ENCODE measurements around the gene DIS3. TPM values are rescaled to one million over a fixed set of nuclear protein-coding genes. Genes with fewer than 3 reads are reported as not detected.

Gene DIS3
- total and polyA plus RNA-seq, 8 donors: 5.2 to 37.1 (median 12.5) TPM

- Histone ChIP-seq H3K9me3 (no peaks in the 10 kb centered on the region), H3K27ac (no peak overlapping the region), H3K4me1 (no peaks in the 10 kb centered on the region), H3K36me3 (peaks cover 0 to 37% (median 26%) of the 10 kb centered on the region in 4 donors), H3K27me3 (no peaks in the 10 kb centered on the region), H3K4me3 (no peak overlapping the region)
- 92 to 100% (median 98%) methylated on average over 1 of the region's 1 CpG for WGBS, 5 donors
- intact Hi-C loops (cut with DNase I; ENCODE audit: low total_unique reads): no loop called here
- no peak for TF ChIP-seq POLR2A (IDR thresholded peaks at IDR 0.05)
- no peak for TF ChIP-seq CTCF (IDR thresholded peaks at IDR 0.05)
- TF ChIP-seq EP300 (IDR thresholded peaks at IDR 0.05): no peak
- TF ChIP-seq POLR2AphosphoS5 (IDR thresholded peaks at IDR 0.05): no peak
- no peak for DNase-seq
These were observed 24.1 kb upstream of the DIS3 start for GRCh38 chr13:72805676-72806346.

- Histone ChIP-seq H3K27ac (no peak overlapping the region), H3K9me3 (no peaks in the 10 kb centered on the region), H3K4me1 (no peaks in the 10 kb centered on the region), H3K27me3 (no peaks in the 10 kb centered on the region), H3K36me3 (peaks cover 0 to 42% (median 37%) of the 10 kb centered on the region in 4 donors), H3K4me3 (no peak overlapping the region)
- DNase-seq: no peak
- intact Hi-C loops (cut with DNase I; ENCODE audit: low total_unique reads): no loop called here
- TF ChIP-seq EP300 (IDR thresholded peaks at IDR 0.05) (no peak), POLR2AphosphoS5 (IDR thresholded peaks at IDR 0.05) (no peak), POLR2A (IDR thresholded peaks at IDR 0.05) (no peak), CTCF (IDR thresholded peaks at IDR 0.05) (no peak)
- WGBS, 5 donors: 82 to 97% (median 88%) methylated on average over 1 of the region's 1 CpG
These were observed 22.6 kb upstream of the DIS3 start for GRCh38 chr13:72804301-72804700.

- intact Hi-C loops (cut with DNase I; ENCODE audit: low total_unique reads): no loop called here
These were observed 17.1 kb upstream of the DIS3 start for GRCh38 chr13:72798817-72799216.

GRCh38 chr13:72792640-72793039 is 10.9 kb upstream of the DIS3 start:
- no peak overlapping the region for H3K27ac ChIP-seq
- no peak overlapping the region for H3K4me3 ChIP-seq
- intact Hi-C loops (cut with DNase I; ENCODE audit: low total_unique reads): no loop called here
- TF ChIP-seq CTCF (IDR thresholded peaks at IDR 0.05): no peak
- TF ChIP-seq POLR2A (IDR thresholded peaks at IDR 0.05): no peak
- no peak for TF ChIP-seq EP300 (IDR thresholded peaks at IDR 0.05)
- no peak for TF ChIP-seq POLR2AphosphoS5 (IDR thresholded peaks at IDR 0.05)
- no peaks in the 10 kb centered on the region for H3K9me3 ChIP-seq
- DNase-seq: no peak
- H3K4me1 ChIP-seq: peaks cover 0 to 8% (median 2%) of the 10 kb centered on the region in 4 donors
- H3K36me3 ChIP-seq: peaks cover 14 to 73% (median 63%) of the 10 kb centered on the region in 4 donors
- H3K27me3 ChIP-seq: no peaks in the 10 kb centered on the region
- 88 to 93% (median 92%) methylated on average over 2 of the region's 2 CpGs for WGBS, 5 donors

More at GRCh38 chr13:72798817-72799216, 17.1 kb upstream of the DIS3 start:
- 45 to 54% (median 46%) methylated on average over 3 of the region's 3 CpGs for WGBS, 5 donors
- H3K9me3 ChIP-seq: no peaks in the 10 kb centered on the region
- no peak for DNase-seq
- H3K36me3 ChIP-seq: peaks cover 0 to 65% (median 58%) of the 10 kb centered on the region in 4 donors
- TF ChIP-seq EP300 (IDR thresholded peaks at IDR 0.05) (no peak), POLR2AphosphoS5 (IDR thresholded peaks at IDR 0.05) (no peak), POLR2A (IDR thresholded peaks at IDR 0.05) (no peak), CTCF (IDR thresholded peaks at IDR 0.05) (no peak)
- H3K27me3 ChIP-seq: no peaks in the 10 kb centered on the region
- H3K4me3 ChIP-seq: no peak overlapping the region
- no peaks in the 10 kb centered on the region for H3K4me1 ChIP-seq
- no peak overlapping the region for H3K27ac ChIP-seq

All from stomach (tissue), 9 donors.